H1 (cell line): ENCODE measurements around the gene KRABD2.

ENCODE experiments used
- CTCF ChIA-PET: fragments of 300-600 bp; sonication (Branson Sonifier 250); formaldehyde crosslinking; loops from one replicate; lab custom pipeline; 2021; ENCODE audit not compliant: partially characterized antibody; lab: Charles Lee
- POLR2A ChIA-PET: fragments of 300-600 bp; sonication (Branson Sonifier 250); formaldehyde crosslinking; loops from one replicate; lab custom pipeline; 2021; ENCODE audit warnings: inconsistent platforms; ENCODE audit not compliant: partially characterized antibody; lab: Charles Lee
- DNase-seq, 2 experiments: peaks; one replicate each; pipeline versions ENCODE4 v3.0.0 to v3.0.0-alpha.2; 2010 to 2022; ENCODE audit warnings: low spot score in 2 of 2, low read depth in 1 of 2, mixed read lengths in 1 of 2
- FAIRE-seq: peaks from 2 replicates; lab custom pipeline; 2011; peaks lifted over from hg19 to GRCh38; lab: Jason Lieb, UNC
- H2AFZ ChIP-seq: 2 replicates; pipeline ENCODE4 v1.8.1; 2012; ENCODE audit warnings: low read length, inconsistent platforms
- H2AK5ac ChIP-seq: 2 replicates; pipeline ENCODE4 v1.6.1; 2013; ENCODE audit warnings: low read depth, low read length
- H2BK120ac ChIP-seq: replicated peaks from 2 replicates; pipeline ENCODE3; 2013; ENCODE audit warnings: low read depth, low read length, inconsistent platforms
- H2BK12ac ChIP-seq: 2 replicates; pipeline ENCODE4 v1.6.1; 2013; ENCODE audit warnings: low read depth, low read length
- H2BK15ac ChIP-seq: 2 replicates; pipeline ENCODE4 v1.6.1; 2013; ENCODE audit warnings: low read length
- H2BK20ac ChIP-seq: 2 replicates; pipeline ENCODE4 v1.6.1; 2013; ENCODE audit warnings: low read length
- H2BK5ac ChIP-seq: 2 replicates; pipeline ENCODE4 v1.6.1; 2013; ENCODE audit warnings: low read depth, low read length
- H3K14ac ChIP-seq: 2 replicates; pipeline ENCODE4 v1.6.1; 2013; ENCODE audit warnings: inconsistent platforms; ENCODE audit not compliant: insufficient read length
- H3K18ac ChIP-seq: 2 replicates; pipeline ENCODE4 v1.6.1; 2013; ENCODE audit warnings: low read length; ENCODE audit errors: extremely low read depth
- H3K23ac ChIP-seq: 2 replicates; pipeline ENCODE4 v1.6.1; 2013; ENCODE audit warnings: inconsistent platforms; ENCODE audit not compliant: insufficient read length
- H3K23me2 ChIP-seq: 2 replicates; pipeline ENCODE4 v1.6.1; 2013; ENCODE audit warnings: low read depth, low read length
- H3K27ac ChIP-seq: 2 replicates; pipeline ENCODE4 v1.6.1; 2011; ENCODE audit warnings: low read depth, low read length, inconsistent platforms
- H3K27me3 ChIP-seq, 4 experiments: replicated peaks in 1 of 4; 1 replicate in 1 of 4; 2 replicates in 3 of 4; pipeline versions ENCODE4 v1.6.1 to v1.8.1; 2011 to 2013; ENCODE audit warnings: low read length in 3 of 4, mild to moderate bottlenecking in 3 of 4, inconsistent platforms in 2 of 4, mixed read lengths in 2 of 4, moderate library complexity in 1 of 4; ENCODE audit not compliant: control insufficient read depth in 3 of 4, insufficient read depth in 3 of 4; ENCODE audit errors: extremely low read depth in 1 of 4
- H3K36me3 ChIP-seq, 4 experiments: 2 replicates each; pipeline versions ENCODE4 v1.6.1 to v1.8.1; 2011 to 2013; ENCODE audit warnings: mild to moderate bottlenecking in 4 of 4, low read length in 3 of 4, moderate library complexity in 2 of 4, control low read depth in 1 of 4, inconsistent platforms in 1 of 4; ENCODE audit not compliant: insufficient read depth in 4 of 4, control insufficient read depth in 2 of 4
- H3K4ac ChIP-seq: replicated peaks from 2 replicates; pipeline ENCODE3; 2013; ENCODE audit warnings: low read length, low read depth, mixed read lengths, inconsistent platforms; ENCODE audit not compliant: insufficient read length
- H3K4me1 ChIP-seq, 4 experiments: replicated peaks in 1 of 4; 1 replicate in 1 of 4; 2 replicates in 3 of 4; pipeline versions ENCODE4 v1.6.1 to v1.8.1; 2011 to 2013; ENCODE audit warnings: low read length in 3 of 4, inconsistent platforms in 2 of 4, mixed read lengths in 1 of 4; ENCODE audit not compliant: insufficient read depth in 4 of 4, control insufficient read depth in 3 of 4
- H3K4me2 ChIP-seq, 2 experiments: 2 replicates each; pipeline versions ENCODE4 v1.6.1 to v1.8.1; 2011 to 2013; ENCODE audit warnings: low read depth in 2 of 2, low read length in 2 of 2, control low read depth in 1 of 2, inconsistent platforms in 1 of 2, mild to moderate bottlenecking in 1 of 2; ENCODE audit not compliant: insufficient read depth in 1 of 2
- H3K4me3 ChIP-seq, 4 experiments: fragments of 200-600, 300-600 bp in 1 of 4; sonication (generic), shearing (Covaris generic), sonication (Bioruptor Twin) in 1 of 4; 2 replicates each; pipeline versions ENCODE4 v1.5.1 to v1.8.1; 2011 to 2016; ENCODE audit warnings: low read length in 4 of 4, low read depth in 3 of 4, control low read depth in 2 of 4, inconsistent platforms in 2 of 4, mild to moderate bottlenecking in 2 of 4, mixed read lengths in 1 of 4, moderate library complexity in 1 of 4; ENCODE audit not compliant: insufficient read depth in 2 of 4; ENCODE audit errors: extremely low read depth in 1 of 4
- H3K56ac ChIP-seq: replicated peaks from 2 replicates; pipeline ENCODE3; 2013; ENCODE audit warnings: low read depth, mild to moderate bottlenecking, mixed read lengths, low read length, inconsistent platforms; ENCODE audit not compliant: insufficient read length
- H3K79me1 ChIP-seq: 2 replicates; pipeline ENCODE4 v1.6.1; 2013; ENCODE audit warnings: low read depth, low read length, control low read depth
- H3K79me2 ChIP-seq, 2 experiments: 2 replicates each; pipeline versions ENCODE4 v1.6.1 to v1.8.1; 2012 to 2013; ENCODE audit warnings: low read length in 2 of 2, mild to moderate bottlenecking in 2 of 2, inconsistent platforms in 1 of 2; ENCODE audit not compliant: insufficient read depth in 2 of 2, control insufficient read depth in 1 of 2
- H3K9ac ChIP-seq, 4 experiments: replicated peaks in 1 of 4; 1 replicate in 1 of 4; 2 replicates in 3 of 4; pipeline versions ENCODE4 v1.6.1 to v1.8.1; 2011 to 2013; ENCODE audit warnings: low read depth in 3 of 4, low read length in 3 of 4, control low read depth in 2 of 4, mild to moderate bottlenecking in 2 of 4, moderate library complexity in 2 of 4, inconsistent platforms in 1 of 4; ENCODE audit errors: extremely low read depth in 1 of 4
- H3K9me3 ChIP-seq, 2 experiments: 2 replicates each; pipeline versions ENCODE4 v1.6.1 to v1.8.1; 2012 to 2013; ENCODE audit warnings: mild to moderate bottlenecking in 2 of 2, moderate library complexity in 2 of 2, control low read depth in 1 of 2, inconsistent platforms in 1 of 2, low read depth in 1 of 2, low read length in 1 of 2, mixed read lengths in 1 of 2; ENCODE audit not compliant: insufficient read depth in 2 of 2
- H4K20me1 ChIP-seq, 2 experiments: replicated peaks in 1 of 2; 2 replicates each; pipeline versions ENCODE3 to v1.8.1; 2011 to 2013; ENCODE audit warnings: inconsistent platforms in 2 of 2, low read length in 2 of 2, mild to moderate bottlenecking in 1 of 2; ENCODE audit not compliant: insufficient read depth in 2 of 2, control insufficient read depth in 1 of 2
- H4K5ac ChIP-seq: 2 replicates; pipeline ENCODE4 v1.6.1; 2013; ENCODE audit warnings: low read length, low read depth, mixed read lengths, inconsistent platforms; ENCODE audit not compliant: insufficient read length
- H4K8ac ChIP-seq: 2 replicates; pipeline ENCODE4 v1.8.0; 2013; ENCODE audit warnings: mild to moderate bottlenecking, moderate library complexity, low read length, inconsistent platforms; ENCODE audit not compliant: insufficient read depth; ENCODE audit errors: extremely low read depth
- H4K91ac ChIP-seq: replicated peaks from 2 replicates; pipeline ENCODE3; 2013; ENCODE audit warnings: low read length, mixed read lengths, inconsistent platforms; ENCODE audit not compliant: insufficient read length
- BCL11A ChIP-seq, 2 experiments: IDR thresholded peaks; one replicate each; pipeline ENCODE4 v1.6.1; 2011; ENCODE audit warnings: low read depth in 2 of 2, low read length in 2 of 2, mild to moderate bottlenecking in 2 of 2
- BRCA1 ChIP-seq: IDR thresholded peaks from 2 replicates; pipeline ENCODE4 v1.6.1; 2012; ENCODE audit warnings: low read depth, low read length, improper control_type of control experiment
- E2F6 ChIP-seq: IDR thresholded peaks from 2 replicates; pipeline ENCODE4 v1.6.1; 2012; ENCODE audit warnings: inconsistent platforms
- MAFK ChIP-seq: IDR thresholded peaks from 2 replicates; pipeline ENCODE4 v1.6.1; 2012; ENCODE audit warnings: low read depth, mild to moderate bottlenecking, improper control_type of control experiment, low read length
- RAD21 ChIP-seq, 2 experiments: IDR thresholded peaks in 1 of 2; conservative IDR thresholded peaks in 1 of 2; 2 replicates each; pipeline ENCODE4 v1.6.1; 2011; ENCODE audit warnings: low read depth in 2 of 2, low read length in 2 of 2, improper control_type of control experiment in 1 of 2, inconsistent platforms in 1 of 2, mild to moderate bottlenecking in 1 of 2, moderate library complexity in 1 of 2
- RNF2 ChIP-seq: fragments of 200-900, 300-1000 bp; sonication (generic); IDR thresholded peaks from 2 replicates; pipeline ENCODE4 v1.7.1; 2016; ENCODE audit warnings: borderline replicate concordance, low read depth, mild to moderate bottlenecking, antibody characterized with exemption, low read length; ENCODE audit not compliant: poor library complexity, severe bottlenecking; ENCODE audit errors: missing control alignments
- SP1 ChIP-seq: IDR thresholded peaks from 2 replicates; pipeline ENCODE4 v1.6.1; 2011; ENCODE audit warnings: low read depth, low read length
- TEAD4 ChIP-seq: IDR thresholded peaks from 2 replicates; pipeline ENCODE4 v1.6.1; 2012; ENCODE audit warnings: low read depth, low read length, inconsistent platforms, mixed read lengths
- ZNF274 ChIP-seq: IDR thresholded peaks from 2 replicates; pipeline ENCODE4 v1.7.0; 2012; ENCODE audit warnings: low read length, borderline replicate concordance; ENCODE audit errors: extremely low read depth
- WGBS, 2 experiments: shearing (Covaris generic) in 1 of 2; methylation state at CpG; one replicate each; pipeline versions ENCODE4 v1.1.6 to v1.1.7; 2013 to 2015; ENCODE audit warnings: low lambda C conversion rate in 2 of 2, mixed read lengths in 2 of 2, inconsistent platforms in 1 of 2, low coverage in 1 of 2, missing lambda C conversion rate in 1 of 2; ENCODE audit not compliant: insufficient replicate concordance in 2 of 2, insufficient coverage in 1 of 2, insufficient read length in 1 of 2; ENCODE audit errors: extremely low coverage in 1 of 2, missing lambda C conversion rate in 1 of 2; 5-methylcytosine and 5-hydroxymethylcytosine counted together

KRABD2 gene

GRCh38 chr17:8406174-8406573, 29.7 kb upstream of the KRABD2 start:
- Histone ChIP-seq H2AK5ac (no peak overlapping the region), H3K23ac (no peak overlapping the region), H4K91ac (no peak overlapping the region), H4K20me1 (no peaks in the 10 kb centered on the region), H3K27me3 (no peaks in the 10 kb centered on the region), H3K9me3 (no peaks in the 10 kb centered on the region), H4K8ac (no peak overlapping the region), H3K79me1 (no peaks in the 10 kb centered on the region), H4K5ac (no peak overlapping the region), H2BK120ac (no peak overlapping the region), H2BK15ac (no peak overlapping the region), H3K4me2 (no peak overlapping the region), H3K36me3 (no peaks in the 10 kb centered on the region), H3K4me3 (no peak overlapping the region), H3K14ac (no peak overlapping the region), H3K27ac (no peak overlapping the region; the same call in 1 of the 2 replicates), H3K56ac (no peak overlapping the region), H3K23me2 (no peaks in the 10 kb centered on the region; the same call in 1 of the 2 replicates), H3K79me2 (no peaks in the 10 kb centered on the region), H3K4ac (no peak overlapping the region), H2BK12ac (no peak overlapping the region), H3K4me1 (peaks cover 0 to 10% (median 4%) of the 10 kb centered on the region in 4 experiments; a peak in 6 of 7 replicates), H2AFZ (no peak overlapping the region), H3K9ac (no peak overlapping the region), H2BK20ac (no peak overlapping the region), H2BK5ac (no peak overlapping the region), H3K18ac (no peak overlapping the region)
- DNase-seq (no peak), FAIRE-seq (no peak)
- ChIA-PET CTCF (no interaction called here), POLR2A (interaction anchor here (1.2 to 2.8 kb wide), 3 partner anchors 9 to 31 kb away, joined by 3 to 21 read pairs (median 3); partner anchors contain the start of genes RNF222 and RPL26)
- WGBS, 2 experiments, result 84% methylated on average over 2 of the region's 2 CpGs; no CpG with 5 or more reads in 1 of the 2 experiments
- TF ChIP-seq MAFK (no peak), ZNF274 (no peak), BCL11A (IDR thresholded peaks at IDR 0.05; ENCODE audit: low read depth in 2 of 2, low read length in 2 of 2) (no peak), BRCA1 (no peak), E2F6 (no peak), RNF2 (no peak), RAD21 (IDR thresholded peaks at IDR 0.05 in 1 of 2, conservative IDR thresholded peaks at IDR 0.05 in 1 of 2; ENCODE audit: low read depth in 2 of 2, low read length in 2 of 2) (no peak), TEAD4 (no peak), SP1 (no peak)
